Stimulated activated CD8-positive, alpha-beta memory T cell treated with anti-CD3 and anti-CD28 coated beads, Interleukin-7, amount 100 ng/mL, for 1 hour (primary cell): Measurements from ENCODE around the gene HES7.

Experiments
- DNase-seq, 2 donors: peaks; one replicate each; pipeline ENCODE4 v3.0.0-alpha.2; 2020; ENCODE audit warnings: low read depth in 2 of 2

HES7 gene

GRCh38 chr17:8142887-8143580 lies 19.1 kb upstream of the HES7 start:
- no peak for DNase-seq

GRCh38 chr17:8142158-8142886 lies 18.4 kb upstream of the HES7 start:
- DNase-seq: no peak

- no peak for DNase-seq
Observed at GRCh38 chr17:8141741-8142140, 17.8 kb upstream of the HES7 start.

- no peak for DNase-seq
Observed at GRCh38 chr17:8141045-8141444, 17.1 kb upstream of the HES7 start.

GRCh38 chr17:8140065-8141029 lies 16.4 kb upstream of the HES7 start:
- DNase-seq: no peak

- peak; percentile 94 to 95 for DNase-seq
Observed at GRCh38 chr17:8138672-8139371, 14.9 kb upstream of the HES7 start.

GRCh38 chr17:8138374-8138671 lies 14.4 kb upstream of the HES7 start:
- no peak for DNase-seq

GRCh38 chr17:8137645-8138373 lies 13.9 kb upstream of the HES7 start:
- DNase-seq: no peak

- no peak for DNase-seq
Observed at GRCh38 chr17:8133941-8134340, 10.0 kb upstream of the HES7 start.

- no peak for DNase-seq
Observed at GRCh38 chr17:8133399-8133798, 9.5 kb upstream of the HES7 start.

- no peak for DNase-seq
Observed at GRCh38 chr17:8131844-8132441, 8.0 kb upstream of the HES7 start.

GRCh38 chr17:8128125-8128784 lies 4.3 kb upstream of the HES7 start:
- no peak for DNase-seq

GRCh38 chr17:8126491-8127066 lies 2.7 kb upstream of the HES7 start:
- no peak for DNase-seq

GRCh38 chr17:8125947-8126490 lies 2.1 kb upstream of the HES7 start:
- no peak for DNase-seq

GRCh38 chr17:8125154-8125946 lies 1.4 kb upstream of the HES7 start:
- peak; percentile 85 to 86 for DNase-seq

GRCh38 chr17:8124350-8125153 lies 646 bp upstream of the HES7 start:
- no peak for DNase-seq

- no peak for DNase-seq
Observed at GRCh38 chr17:8122924-8123694, 797 bp downstream of the HES7 start.
